Measurements from ENCODE around the gene FMN2. TPM values are rescaled to one million over a fixed set of nuclear protein-coding genes. Genes with fewer than 3 reads are reported as not detected.

The FMN2 gene
- total RNA-seq, 8 experiments from 2014 or later = 0.27 to 29.0 (median 23.0) TPM

- in situ Hi-C loops (cut with MboI; ENCODE audit: low pct_unique_long_range_greater_than_20kb in 2 of 9, low sequenced_read_pairs in 9 of 9, unreplicated experiment in 9 of 9) = no loop called here
- no peak for ATAC-seq (replicated peaks in 6 of 8)
- Histone ChIP-seq H3K4me3 (no peak overlapping the region), H3K27ac (no peak overlapping the region), H3K4me1 (replicated peaks in 1 of 2) (peaks cover 3% of the 10 kb centered on the region in 2 donors)
- WGBS, 10 experiments = 0 to 97% (median 63%) methylated on average over 2 to 8 of the region's 8 CpGs; no CpG with 5 or more reads in 1 of the 10 experiments
Observed at GRCh38 chr1:240084749-240085148, 6.9 kb upstream of the FMN2 start.

GRCh38 chr1:240086726-240087125, 5.0 kb upstream of the FMN2 start:
- Histone ChIP-seq H3K27ac (no peak overlapping the region), H3K4me1 (replicated peaks in 1 of 2) (peaks cover 5 to 14% of the 10 kb centered on the region in 2 donors), H3K4me3 (no peak overlapping the region)
- in situ Hi-C loops (cut with MboI; ENCODE audit: low pct_unique_long_range_greater_than_20kb in 2 of 9, low sequenced_read_pairs in 9 of 9, unreplicated experiment in 9 of 9) = no loop called here
- ATAC-seq (replicated peaks in 6 of 8) = no peak
- 11 to 100% (median 85%) methylated on average over 1 of the region's 1 CpG; no CpG with 5 or more reads in 2 of the 10 experiments for WGBS, 10 experiments

- H3K4me3 ChIP-seq = no peak overlapping the region
- H3K4me1 ChIP-seq (replicated peaks in 1 of 2) = peaks cover 9 to 19% of the 10 kb centered on the region in 2 donors
- in situ Hi-C loops (cut with MboI; ENCODE audit: low pct_unique_long_range_greater_than_20kb in 2 of 9, low sequenced_read_pairs in 9 of 9, unreplicated experiment in 9 of 9) = no loop called here
- no peak overlapping the region for H3K27ac ChIP-seq
- 0 to 83% (median 11%) methylated on average over 1 to 2 of the region's 2 CpGs for WGBS, 10 experiments
- ATAC-seq (replicated peaks in 6 of 8) = no peak
Observed at GRCh38 chr1:240090014-240090413, 1.7 kb upstream of the FMN2 start.

GRCh38 chr1:240090957-240091600, 604 bp upstream of the FMN2 start:
- Histone ChIP-seq H3K4me3 (peak overlapping the region; percentile 61 to 84 (median 76)), H3K4me1 (replicated peaks in 1 of 2) (peaks cover 9 to 30% of the 10 kb centered on the region in 2 donors), H3K27ac (no peak overlapping the region)
- 0 to 79% (median 22%) methylated on average over 2 to 5 of the region's 5 CpGs for WGBS, 10 experiments
- ATAC-seq (replicated peaks in 6 of 8) = peak in 4 of 8 experiments; percentile 0
- in situ Hi-C loops (cut with MboI; ENCODE audit: low pct_unique_long_range_greater_than_20kb in 2 of 9, low sequenced_read_pairs in 9 of 9, unreplicated experiment in 9 of 9) = no loop called here

- in situ Hi-C loops (cut with MboI; ENCODE audit: low pct_unique_long_range_greater_than_20kb in 2 of 9, low sequenced_read_pairs in 9 of 9, unreplicated experiment in 9 of 9) = no loop called here
- Histone ChIP-seq H3K4me3 (peak overlapping the region; percentile 61 to 84 (median 76)), H3K4me1 (replicated peaks in 1 of 2) (peaks cover 13 to 40% of the 10 kb centered on the region in 2 donors), H3K27ac (peak overlapping the region; percentile 70 to 85)
- ATAC-seq (replicated peaks in 6 of 8) = peak; percentile 43 to 71 (median 58)
- WGBS, 10 experiments = 0 to 2% (median 1%) methylated on average over 7 to 27 of the region's 70 CpGs; no CpG with 5 or more reads in 5 of the 10 experiments
Observed at GRCh38 chr1:240092301-240093119, 827 bp downstream of the FMN2 start.

GRCh38 chr1:240093120-240093961, 1.7 kb downstream of the FMN2 start:
- Histone ChIP-seq H3K4me1 (replicated peaks in 1 of 2) (peaks cover 13 to 43% of the 10 kb centered on the region in 2 donors), H3K4me3 (peak overlapping the region; percentile 61 to 84 (median 76)), H3K27ac (peak overlapping the region; percentile 70 to 85)
- ATAC-seq (replicated peaks in 6 of 8) = peak in 5 of 8 experiments; percentile 17 to 36 (median 31)
- WGBS, 10 experiments = 0 to 21% (median 11%) methylated on average over 1 to 29 of the region's 65 CpGs; no CpG with 5 or more reads in 4 of the 10 experiments
- in situ Hi-C loops (cut with MboI; ENCODE audit: low pct_unique_long_range_greater_than_20kb in 2 of 9, low sequenced_read_pairs in 9 of 9, unreplicated experiment in 9 of 9) = no loop called here

GRCh38 chr1:240094041-240094722, 2.5 kb downstream of the FMN2 start:
- Histone ChIP-seq H3K27ac (no peak overlapping the region), H3K4me1 (replicated peaks in 1 of 2) (peaks cover 16 to 51% of the 10 kb centered on the region in 2 donors), H3K4me3 (peak overlapping the region; percentile 61 to 84 (median 76))
- in situ Hi-C loops (cut with MboI; ENCODE audit: low pct_unique_long_range_greater_than_20kb in 2 of 9, low sequenced_read_pairs in 9 of 9, unreplicated experiment in 9 of 9) = no loop called here
- WGBS, 10 experiments = 58 to 94% (median 79%) methylated on average over 2 to 14 of the region's 14 CpGs
- ATAC-seq (replicated peaks in 6 of 8) = no peak

- no peak for ATAC-seq (replicated peaks in 6 of 8)
- Histone ChIP-seq H3K4me3 (no peak overlapping the region), H3K27ac (no peak overlapping the region), H3K4me1 (replicated peaks in 1 of 2) (peaks cover 31 to 65% of the 10 kb centered on the region in 2 donors)
- in situ Hi-C loops (cut with MboI; ENCODE audit: low pct_unique_long_range_greater_than_20kb in 2 of 9, low sequenced_read_pairs in 9 of 9, unreplicated experiment in 9 of 9) = no loop called here
- WGBS, 10 experiments = 49 to 100% (median 85%) methylated on average over 4 of the region's 4 CpGs
Observed at GRCh38 chr1:240096974-240097373, 5.3 kb downstream of the FMN2 start.

- ATAC-seq (replicated peaks in 6 of 8) = no peak
- H3K4me1 ChIP-seq (replicated peaks in 1 of 2) = peaks cover 31 to 66% of the 10 kb centered on the region in 2 donors
- WGBS, 10 experiments = 65 to 100% (median 88%) methylated on average over 1 to 6 of the region's 6 CpGs
- no peak overlapping the region for H3K4me3 ChIP-seq
- H3K27ac ChIP-seq = no peak overlapping the region
- in situ Hi-C loops (cut with MboI; ENCODE audit: low pct_unique_long_range_greater_than_20kb in 2 of 9, low sequenced_read_pairs in 9 of 9, unreplicated experiment in 9 of 9) = no loop called here
Observed at GRCh38 chr1:240098534-240098933, 6.9 kb downstream of the FMN2 start.

GRCh38 chr1:240099329-240099728, 7.6 kb downstream of the FMN2 start:
- Histone ChIP-seq H3K4me3 (peak overlapping the region in 4 of 5 donors; percentile 2 to 15 (median 12)), H3K4me1 (replicated peaks in 1 of 2) (peaks cover 27 to 66% of the 10 kb centered on the region in 2 donors), H3K27ac (no peak overlapping the region)
- in situ Hi-C loops (cut with MboI; ENCODE audit: low pct_unique_long_range_greater_than_20kb in 2 of 9, low sequenced_read_pairs in 9 of 9, unreplicated experiment in 9 of 9) = no loop called here
- peak in 5 of 8 experiments; percentile 15 to 44 (median 35) for ATAC-seq (replicated peaks in 6 of 8)
- 0 to 48% (median 25%) methylated on average over 2 to 5 of the region's 5 CpGs for WGBS, 10 experiments

GRCh38 chr1:240099748-240100147, 8.1 kb downstream of the FMN2 start:
- WGBS, 10 experiments = 0 to 67% (median 43%) methylated on average over 1 to 3 of the region's 3 CpGs
- no peak overlapping the region for H3K27ac ChIP-seq
- peak overlapping the region in 4 of 5 donors; percentile 2 to 15 (median 12) for H3K4me3 ChIP-seq
- ATAC-seq (replicated peaks in 6 of 8) = peak in 5 of 8 experiments; percentile 10 to 47 (median 28)
- in situ Hi-C loops (cut with MboI; ENCODE audit: low pct_unique_long_range_greater_than_20kb in 2 of 9, low sequenced_read_pairs in 9 of 9, unreplicated experiment in 9 of 9) = no loop called here
- peaks cover 27 to 64% of the 10 kb centered on the region in 2 donors for H3K4me1 ChIP-seq (replicated peaks in 1 of 2)

- 0 to 100% (median 38%) methylated on average over 1 of the region's 1 CpG; no CpG with 5 or more reads in 2 of the 10 experiments for WGBS, 10 experiments
- peaks cover 27 to 57% of the 10 kb centered on the region in 2 donors for H3K4me1 ChIP-seq (replicated peaks in 1 of 2)
- ATAC-seq (replicated peaks in 6 of 8) = peak in 4 of 8 experiments; percentile 8 to 61 (median 42)
- in situ Hi-C loops (cut with MboI; ENCODE audit: low pct_unique_long_range_greater_than_20kb in 2 of 9, low sequenced_read_pairs in 9 of 9, unreplicated experiment in 9 of 9) = no loop called here
- no peak overlapping the region for H3K27ac ChIP-seq
- H3K4me3 ChIP-seq = peak overlapping the region in 1 of 5 donors; percentile 1
Observed at GRCh38 chr1:240100371-240100934, 8.8 kb downstream of the FMN2 start.

All from motor neuron (in vitro differentiated cells).